A549 treated with CpdA at 1 μM for 4 hours (cell line): ENCODE measurements around the gene FAM83D. TPM values are rescaled to one million over a fixed set of nuclear protein-coding genes. Genes with fewer than 3 reads are reported as not detected.

ENCODE experiments used
- total RNA-seq: library from RNA; stranded (reverse); fragments of 200-300 nt; extraction: Qiagen RNA extraction; gene quantifications from 5 replicates; pipeline ENCODE4 v1.2.3, GENCODE V29; 2022; ENCODE audit warnings: low read depth

FAM83D gene
- total RNA-seq: 61.6 to 78.3 TPM (median 75.0 TPM) in 5 replicates

GRCh38 chr20:38926142-38926933, at the start of gene FAM83D:
TSS of gene FAM83D (plus strand) at chr20:38926417. CDS start at chr20:38926443, 26 bp downstream.

DNA sequence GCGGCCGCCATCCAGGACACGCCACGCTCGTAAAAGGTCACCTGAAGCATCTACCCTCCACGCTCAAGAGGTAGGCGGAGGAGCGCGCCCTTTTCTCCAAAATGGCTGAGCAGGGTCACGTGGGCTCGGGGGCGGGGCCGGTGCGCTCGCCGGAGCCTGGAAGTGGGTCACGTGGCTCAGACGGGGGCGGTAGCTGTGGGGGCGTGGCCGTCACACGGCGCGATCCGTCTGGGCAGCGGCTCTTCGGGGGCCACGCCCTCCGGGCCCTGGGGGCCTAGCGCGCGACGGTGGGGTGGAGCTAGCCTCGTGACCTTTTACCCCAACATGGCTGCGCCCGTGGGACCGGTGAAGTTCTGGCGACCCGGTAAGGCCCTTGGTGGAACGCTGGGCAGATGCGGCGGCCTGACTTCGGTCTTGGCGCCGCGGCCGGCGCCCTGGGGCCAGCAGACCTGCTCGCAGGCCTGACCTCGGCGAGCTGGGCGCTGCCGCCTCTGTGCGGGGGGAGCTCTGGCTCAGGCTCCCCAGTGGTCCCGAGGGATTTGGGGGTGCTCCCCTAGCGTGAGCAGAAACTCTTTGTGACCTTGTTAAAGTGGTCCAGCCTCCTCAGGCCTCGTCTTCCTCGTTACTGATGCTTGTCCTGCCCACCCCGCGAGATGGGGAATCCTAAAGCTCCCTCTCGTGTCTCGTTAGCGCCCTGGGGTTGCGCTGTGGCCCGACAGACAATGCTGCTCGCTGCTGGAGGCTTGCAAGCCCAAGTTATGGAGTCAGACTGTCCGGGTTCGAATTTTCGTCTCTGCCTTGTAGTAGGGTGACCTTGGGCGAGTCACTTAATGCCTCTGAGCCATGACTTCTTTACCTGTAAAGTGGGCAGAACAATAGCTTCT, 36.1 kb downstream of the FAM83D start, which contains the start of gene DHX35:
TSS of gene DHX35 (plus strand) at position 301 of the 884 bp plus-strand sequence. CDS start at position 325, 24 bp downstream.

Other genes with a start within 250 kb of the FAM83D start
- not detected in 5 replicates for gene SLC32A1, start 201.9 kb upstream of the FAM83D start, total RNA-seq
- gene ACTR5, start 178.0 kb upstream of the FAM83D start, total RNA-seq: 9.1 to 10.7 TPM (median 10.4 TPM) in 5 replicates
- 0.09 to 0.14 TPM (median 0.13 TPM) in 5 replicates for gene PPP1R16B, start 120.7 kb upstream of the FAM83D start, total RNA-seq
- gene DHX35, start 35.9 kb downstream of the FAM83D start, total RNA-seq: 7.0 to 9.0 TPM (median 8.4 TPM) in 5 replicates